Duodenal mucosa (tissue), 2 donors: ENCODE results near the gene SVOP.
"Not testable (repeated sequence)": the region's sequence is repeated elsewhere in the genome, so short reads cannot be mapped to it uniquely, and the experiment has no call there.

ENCODE experiments used
- H3K27ac ChIP-seq: one replicate; pipeline ENCODE4 v1.7.0; 2013; ENCODE audit warnings: low read depth, low read length
- H3K27me3 ChIP-seq, 2 donors: one replicate each; pipeline ENCODE4 v1.7.0; 2013; ENCODE audit warnings: low read length in 2 of 2, control low read depth in 1 of 2; ENCODE audit not compliant: insufficient read depth in 2 of 2, control insufficient read depth in 1 of 2
- H3K36me3 ChIP-seq, 2 donors: one replicate each; pipeline ENCODE4 v1.7.0; 2013; ENCODE audit warnings: low read length in 2 of 2, control low read depth in 1 of 2; ENCODE audit not compliant: insufficient read depth in 2 of 2, control insufficient read depth in 1 of 2
- H3K4me1 ChIP-seq, 2 donors: one replicate each; pipeline ENCODE4 v1.7.0; 2013; ENCODE audit warnings: low read length in 2 of 2, control low read depth in 1 of 2; ENCODE audit not compliant: insufficient read depth in 2 of 2, control insufficient read depth in 1 of 2
- H3K4me3 ChIP-seq, 2 donors: one replicate each; pipeline ENCODE4 v1.7.0; 2013; ENCODE audit warnings: low read length in 2 of 2, low read depth in 1 of 2
- H3K9ac ChIP-seq, 2 donors: one replicate each; pipeline ENCODE4 v1.7.0; 2013; ENCODE audit warnings: low read length in 2 of 2, low read depth in 1 of 2
- H3K9me3 ChIP-seq, 2 donors: one replicate each; pipeline ENCODE4 v1.7.0; 2013; ENCODE audit warnings: low read length in 2 of 2, control low read depth in 1 of 2; ENCODE audit not compliant: control insufficient read depth in 1 of 2

SVOP gene

GRCh38 chr12:109009766-109010165, 11.1 kb downstream of the SVOP start:
- Histone ChIP-seq H3K4me1 (no peaks in the 10 kb centered on the region), H3K4me3 (no peak overlapping the region), H3K27ac (no peak overlapping the region), H3K27me3 (peaks cover 0 to 2% of the 10 kb centered on the region in 2 donors), H3K9me3 (no peaks in the 10 kb centered on the region), H3K9ac (no peak overlapping the region), H3K36me3 (no peaks in the 10 kb centered on the region)

DNA sequence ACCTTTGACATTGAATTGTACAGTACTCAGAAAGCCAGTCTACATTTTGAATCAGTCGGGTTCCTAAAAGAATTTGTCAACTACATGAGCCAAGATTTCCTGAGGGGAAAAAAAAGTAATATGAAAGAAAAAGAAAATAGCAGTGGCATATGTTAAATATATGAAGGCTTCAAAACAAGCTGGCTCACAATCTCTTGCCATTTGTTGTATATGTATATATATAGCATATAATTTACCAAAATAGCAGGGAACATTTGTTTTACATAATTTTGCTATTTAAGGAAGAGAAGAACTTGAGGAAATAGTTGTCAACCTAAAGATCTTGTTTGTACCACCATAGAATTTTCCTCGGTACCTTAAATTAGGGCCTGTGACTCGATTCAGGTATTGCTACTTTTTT, 16.9 kb downstream of the SVOP start:
- Histone ChIP-seq H3K9me3 (no peaks in the 10 kb centered on the region), H3K9ac (no peak overlapping the region), H3K4me3 (no peak overlapping the region), H3K27ac (no peak overlapping the region), H3K27me3 (peaks cover 0 to 2% of the 10 kb centered on the region in 2 donors), H3K36me3 (no peaks in the 10 kb centered on the region), H3K4me1 (no peaks in the 10 kb centered on the region)

- H3K36me3 ChIP-seq = no peaks in the 10 kb centered on the region
- H3K4me3 ChIP-seq = no peak overlapping the region
- H3K27me3 ChIP-seq = no peaks in the 10 kb centered on the region
- H3K4me1 ChIP-seq = no peaks in the 10 kb centered on the region
- no peak overlapping the region for H3K27ac ChIP-seq
- H3K9me3 ChIP-seq = no peaks in the 10 kb centered on the region
- no peak overlapping the region for H3K9ac ChIP-seq
These were observed 24.5 kb downstream of the SVOP start for GRCh38 chr12:108996320-108996719.

GRCh38 chr12:108995370-108995992, 25.4 kb downstream of the SVOP start:
- H3K27me3 ChIP-seq = no peaks in the 10 kb centered on the region
- H3K9me3 ChIP-seq = no peaks in the 10 kb centered on the region
- H3K36me3 ChIP-seq = no peaks in the 10 kb centered on the region
- no peak overlapping the region for H3K4me3 ChIP-seq
- H3K27ac ChIP-seq = no peak overlapping the region
- no peak overlapping the region for H3K9ac ChIP-seq
- no peaks in the 10 kb centered on the region for H3K4me1 ChIP-seq

DNA sequence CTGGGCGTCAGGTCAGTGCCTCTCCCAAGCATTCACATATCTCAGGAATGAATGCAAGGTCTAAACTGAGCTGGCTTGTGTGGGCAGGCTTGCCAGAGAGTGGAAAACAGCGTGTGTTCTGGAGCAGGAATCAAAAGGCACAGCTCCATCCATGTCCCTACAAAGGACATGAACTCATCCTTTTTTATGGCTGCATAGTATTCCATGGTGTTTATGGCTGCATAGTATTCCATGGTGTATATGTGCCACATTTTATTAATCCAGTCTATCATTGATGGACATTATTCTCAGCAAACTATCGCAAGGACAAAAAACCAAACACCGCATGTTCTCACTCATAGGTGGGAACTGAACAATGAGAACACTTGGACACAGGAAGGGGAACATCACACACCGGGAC, 30.8 kb downstream of the SVOP start:
- not testable (repeated sequence) for H3K4me3 ChIP-seq, H3K4me1 ChIP-seq, H3K36me3 ChIP-seq

DNA sequence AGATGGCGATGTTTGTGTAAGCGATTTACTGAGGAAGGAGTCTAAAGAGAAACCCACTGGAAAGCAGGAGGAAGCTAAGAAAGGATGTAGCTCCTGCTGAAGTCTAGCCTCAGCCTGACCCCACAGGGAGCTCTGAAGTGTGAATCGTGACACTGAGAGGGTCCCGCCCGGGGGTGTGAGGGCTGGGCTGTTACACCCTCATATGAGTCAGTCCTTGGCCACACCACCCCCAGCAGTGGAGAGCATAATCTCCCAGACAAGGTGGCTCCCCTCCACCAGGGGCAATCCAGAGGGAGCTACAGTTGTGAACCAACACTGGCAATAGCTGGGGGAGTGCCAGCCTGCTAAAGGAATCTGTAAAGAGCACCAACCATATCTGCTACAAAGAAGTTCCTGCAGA, 31.5 kb downstream of the SVOP start:
- H3K9me3 ChIP-seq = no peaks in the 10 kb centered on the region
- no peaks in the 10 kb centered on the region for H3K4me1 ChIP-seq
- no peaks in the 10 kb centered on the region for H3K36me3 ChIP-seq
- no peak overlapping the region for H3K4me3 ChIP-seq
- H3K27ac ChIP-seq = no peak overlapping the region
- H3K9ac ChIP-seq = no peak overlapping the region
- no peaks in the 10 kb centered on the region for H3K27me3 ChIP-seq

More for the DNA sequence above, 30.8 kb downstream of the SVOP start:
- not testable (repeated sequence) for H3K9ac ChIP-seq, H3K27me3 ChIP-seq, H3K9me3 ChIP-seq, H3K27ac ChIP-seq

DNA sequence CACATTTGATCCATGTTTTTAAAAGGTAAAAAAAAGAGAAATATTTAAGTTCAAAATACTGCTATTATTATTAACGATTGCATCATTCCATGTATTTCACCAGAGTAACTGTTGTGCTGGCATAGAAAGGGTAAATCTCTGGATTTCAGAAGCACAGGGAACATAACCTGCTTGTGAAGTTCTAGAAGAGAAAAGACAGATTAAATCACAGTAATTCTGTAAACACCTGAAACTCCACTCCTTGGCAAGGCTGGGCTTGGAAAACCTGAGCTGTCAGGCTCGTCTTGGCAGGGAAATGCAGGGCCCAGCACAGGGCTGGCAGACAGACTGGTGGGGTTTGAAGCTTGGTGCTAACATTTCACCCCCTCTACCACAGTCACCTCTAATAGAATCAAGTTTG, 35.1 kb downstream of the SVOP start:
- Histone ChIP-seq H3K27ac (no peak overlapping the region), H3K9ac (no peak overlapping the region), H3K27me3 (no peaks in the 10 kb centered on the region), H3K4me1 (no peaks in the 10 kb centered on the region), H3K4me3 (no peak overlapping the region), H3K9me3 (peaks cover 0 to 3% of the 10 kb centered on the region in 2 donors), H3K36me3 (no peaks in the 10 kb centered on the region)

GRCh38 chr12:108983227-108983626, 37.6 kb downstream of the SVOP start:
- H3K27me3 ChIP-seq = peaks cover 0 to 2% of the 10 kb centered on the region in 2 donors

DNA sequence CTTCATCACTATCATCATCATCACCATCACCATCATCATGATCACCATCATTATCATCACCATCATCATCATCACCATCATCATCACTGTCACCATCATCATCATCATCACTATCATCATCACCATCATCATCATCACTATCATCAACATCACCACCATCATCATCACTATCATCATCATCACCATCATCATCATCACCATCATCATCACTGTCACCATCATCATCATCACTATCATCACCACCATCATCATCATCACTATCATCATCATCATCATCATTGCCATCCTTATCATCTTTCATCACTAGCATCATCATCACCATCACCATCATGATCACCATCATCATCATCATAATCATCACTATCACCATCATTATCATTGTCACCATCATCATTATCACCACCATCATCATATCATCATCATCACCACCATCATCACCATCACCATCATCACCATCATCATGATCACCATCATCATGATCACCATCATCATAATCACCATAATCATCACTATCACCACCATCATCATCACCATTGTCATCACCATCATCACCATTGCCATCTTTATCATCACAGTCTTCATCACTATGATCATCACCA, 38.1 kb downstream of the SVOP start:
- Histone ChIP-seq H3K36me3 (no peaks in the 10 kb centered on the region), H3K4me1 (no peaks in the 10 kb centered on the region), H3K9ac (no peak overlapping the region), H3K27me3 (peaks cover 0 to 5% of the 10 kb centered on the region in 2 donors), H3K27ac (no peak overlapping the region), H3K4me3 (no peak overlapping the region), H3K9me3 (peaks cover 0 to 3% of the 10 kb centered on the region in 2 donors)

More at GRCh38 chr12:108983227-108983626, 37.6 kb downstream of the SVOP start:
- no peak overlapping the region for H3K4me3 ChIP-seq
- no peak overlapping the region for H3K9ac ChIP-seq
- no peaks in the 10 kb centered on the region for H3K36me3 ChIP-seq
- no peak overlapping the region for H3K27ac ChIP-seq
- H3K4me1 ChIP-seq = no peaks in the 10 kb centered on the region
- H3K9me3 ChIP-seq = peaks cover 0 to 3% of the 10 kb centered on the region in 2 donors

- Histone ChIP-seq H3K9ac (no peak overlapping the region), H3K36me3 (no peaks in the 10 kb centered on the region), H3K4me3 (no peak overlapping the region), H3K9me3 (peaks cover 0 to 3% of the 10 kb centered on the region in 2 donors), H3K4me1 (no peaks in the 10 kb centered on the region), H3K27me3 (peaks cover 2 to 5% of the 10 kb centered on the region in 2 donors), H3K27ac (no peak overlapping the region)
These were observed 39.0 kb downstream of the SVOP start for GRCh38 chr12:108981835-108982234.
